WTC11 (cell line): ENCODE measurements around the gene NDUFS1. TPM values are rescaled to one million over a fixed set of nuclear protein-coding genes. Genes with fewer than 3 reads are reported as not detected.

Experiments
- ATAC-seq: fragments of 200-7000 bp; cut with Tn5 transposase; 2 replicates; pipeline ENCODE4 v1.10.0; 2021; ENCODE audit warnings: mild to moderate bottlenecking, moderate library complexity
- CTCF ChIA-PET: fragments of 300-600 bp; sonication (Branson Sonifier 250); formaldehyde crosslinking; loops from one replicate; lab custom pipeline; 2021; ENCODE audit warnings: antibody characterized with exemption; lab: Charles Lee
- POLR2A ChIA-PET: fragments of 350-600 bp; sonication (Branson Sonifier 250); formaldehyde crosslinking; loops from one replicate; lab custom pipeline; 2021; ENCODE audit warnings: antibody characterized with exemption; lab: Charles Lee
- DNase-seq: peaks from one replicate; pipeline ENCODE4 v3.0.0; 2021; ENCODE audit warnings: low spot score
- H3K27ac Mint-ChIP-seq: 2 replicates; pipeline ENCODE4 v1.8.0; 2021; ENCODE audit warnings: mixed read lengths
- H3K27me3 Mint-ChIP-seq: 2 replicates; pipeline ENCODE4 v1.8.0; 2021; ENCODE audit warnings: low read depth, mild to moderate bottlenecking, moderate library complexity, mixed read lengths
- H3K36me3 Mint-ChIP-seq: 2 replicates; pipeline ENCODE4 v1.8.0; 2021; ENCODE audit warnings: mixed read lengths
- H3K4me1 Mint-ChIP-seq: 2 replicates; pipeline ENCODE4 v1.8.0; 2022; ENCODE audit warnings: mixed read lengths
- H3K4me3 Mint-ChIP-seq: 2 replicates; pipeline ENCODE4 v1.8.0; 2021; ENCODE audit warnings: mild to moderate bottlenecking, moderate library complexity, mixed read lengths
- H3K9me3 Mint-ChIP-seq: 2 replicates; pipeline ENCODE4 v1.8.0; 2021; ENCODE audit warnings: mixed read lengths
- ELF4 ChIP-seq: sonication (generic); formaldehyde crosslinking; IDR thresholded peaks from 2 replicates; pipeline ENCODE4 v1.8.1; 2022; ENCODE audit warnings: low read depth, mild to moderate bottlenecking, moderate library complexity, missing genetic modification reagents
- GABPB1 ChIP-seq: sonication (generic); formaldehyde crosslinking; IDR thresholded peaks from 2 replicates; pipeline ENCODE4 v1.8.1; 2023; ENCODE audit warnings: mild to moderate bottlenecking, missing genetic modification reagents
- JUN ChIP-seq: sonication (generic); formaldehyde crosslinking; IDR thresholded peaks from 2 replicates; pipeline ENCODE4 v1.8.0; 2023; ENCODE audit warnings: mild to moderate bottlenecking, missing genetic modification reagents
- KAT7 ChIP-seq: sonication (generic); formaldehyde crosslinking; IDR thresholded peaks from 2 replicates; pipeline ENCODE4 v1.8.1; 2023; ENCODE audit warnings: missing genetic modification reagents, mild to moderate bottlenecking, borderline replicate concordance
- MXD4 ChIP-seq: fragments of 250-450 bp; sonication (Bioruptor Pico); IDR thresholded peaks from 2 replicates; pipeline ENCODE4 v1.8.0; 2021; ENCODE audit warnings: mild to moderate bottlenecking, moderate library complexity, borderline replicate concordance
- NFYB ChIP-seq: sonication (generic); formaldehyde crosslinking; conservative IDR thresholded peaks from 2 replicates; pipeline ENCODE4 v1.8.0; 2022; ENCODE audit warnings: low read depth, missing genetic modification reagents
- RORB ChIP-seq: fragments of 250-450 bp; sonication (Bioruptor Pico); IDR thresholded peaks from 2 replicates; pipeline ENCODE4 v1.9.0; 2021; ENCODE audit warnings: mild to moderate bottlenecking
- SMAD4 ChIP-seq: sonication (generic); formaldehyde crosslinking; IDR thresholded peaks from 2 replicates; pipeline ENCODE4 v1.8.0; 2022; ENCODE audit warnings: mild to moderate bottlenecking, missing genetic modification reagents
- TCF7 ChIP-seq: sonication (generic); formaldehyde crosslinking; IDR thresholded peaks from 2 replicates; pipeline ENCODE4 v1.8.0; 2022; ENCODE audit warnings: mild to moderate bottlenecking, low read depth, missing genetic modification reagents, moderate library complexity
- TEAD1 ChIP-seq: sonication (generic); formaldehyde crosslinking; IDR thresholded peaks from 2 replicates; pipeline ENCODE4 v1.8.0; 2022; ENCODE audit warnings: mild to moderate bottlenecking, missing genetic modification reagents
- ZNF416 ChIP-seq: fragments of 250-450 bp; sonication (Bioruptor Pico); IDR thresholded peaks from 2 replicates; pipeline ENCODE4 v1.9.0; 2021; ENCODE audit warnings: mild to moderate bottlenecking, inconsistent platforms
- ZNF423 ChIP-seq: fragments of 250-450 bp; sonication (Bioruptor Pico); IDR thresholded peaks from 2 replicates; pipeline ENCODE4 v2.1.2; 2022; ENCODE audit warnings: mild to moderate bottlenecking, moderate library complexity
- total RNA-seq: library from RNA; stranded (reverse); gene quantifications from 3 replicates; pipeline ENCODE4 v1.2.3, GENCODE V29; 2021
- TF ChIP-seq, protein P1 (sequence below): fragments of 250-450 bp; sonication (Bioruptor Pico); IDR thresholded peaks from 2 replicates; pipeline ENCODE4 v1.9.0; 2021; ENCODE audit warnings: mild to moderate bottlenecking
- TF ChIP-seq, protein P2 (sequence below): sonication (generic); formaldehyde crosslinking; IDR thresholded peaks from 2 replicates; pipeline ENCODE4 v1.8.0; 2023; ENCODE audit warnings: missing genetic modification reagents
- TF ChIP-seq, protein P3 (sequence below): fragments of 250-450 bp; sonication (Bioruptor Pico); IDR thresholded peaks from 2 replicates; pipeline ENCODE4 v1.9.0; 2021; ENCODE audit warnings: moderate library complexity, mild to moderate bottlenecking, inconsistent platforms, borderline replicate concordance
- TF ChIP-seq, protein P4 (sequence below): sonication (generic); formaldehyde crosslinking; IDR thresholded peaks from 2 replicates; pipeline ENCODE4 v1.8.1; 2023; ENCODE audit warnings: mild to moderate bottlenecking, missing genetic modification reagents
- TF ChIP-seq, protein P5 (sequence below): sonication (generic); formaldehyde crosslinking; IDR thresholded peaks from 2 replicates; pipeline ENCODE4 v1.8.0; 2023; ENCODE audit warnings: mild to moderate bottlenecking, missing genetic modification reagents
- TF ChIP-seq, protein P6 (sequence below): sonication (generic); formaldehyde crosslinking; IDR thresholded peaks from 2 replicates; pipeline ENCODE4 v1.8.0; 2023; ENCODE audit warnings: missing genetic modification reagents, mild to moderate bottlenecking, borderline replicate concordance
- TF ChIP-seq, protein P7 (sequence below): sonication (generic); formaldehyde crosslinking; conservative IDR thresholded peaks from 2 replicates; pipeline ENCODE4 v1.8.1; 2022; ENCODE audit warnings: mild to moderate bottlenecking, missing genetic modification reagents
- TF ChIP-seq, protein P8 (sequence below): fragments of 250-450 bp; sonication (Bioruptor Pico); IDR thresholded peaks from 2 replicates; pipeline ENCODE4 v2.1.2; 2022; ENCODE audit warnings: mild to moderate bottlenecking, moderate library complexity

The NDUFS1 gene
- total RNA-seq, 1 experiment from 2014 or later: 106 TPM

DNA sequence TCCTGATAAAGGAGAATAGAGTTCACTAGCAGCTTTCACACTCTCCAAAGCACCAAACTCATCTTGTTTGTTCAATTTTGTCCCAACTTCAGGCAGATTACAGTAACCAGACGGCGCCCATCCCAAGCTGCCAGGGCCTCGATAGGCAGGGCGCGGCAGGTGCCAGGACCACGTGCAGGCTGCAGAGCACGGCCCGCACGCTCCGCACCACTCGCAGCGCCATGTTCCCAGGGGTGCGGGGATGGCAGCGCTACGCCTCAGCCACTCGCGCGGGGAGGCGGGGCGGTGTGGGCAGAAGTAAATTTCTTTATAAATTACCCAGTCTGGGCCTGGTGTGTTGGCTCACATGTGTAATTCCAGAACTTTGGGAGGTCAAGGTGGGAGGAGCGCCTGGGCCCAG, 43.0 kb downstream of the NDUFS1 start (continued):
- TF ChIP-seq, protein P1, sequence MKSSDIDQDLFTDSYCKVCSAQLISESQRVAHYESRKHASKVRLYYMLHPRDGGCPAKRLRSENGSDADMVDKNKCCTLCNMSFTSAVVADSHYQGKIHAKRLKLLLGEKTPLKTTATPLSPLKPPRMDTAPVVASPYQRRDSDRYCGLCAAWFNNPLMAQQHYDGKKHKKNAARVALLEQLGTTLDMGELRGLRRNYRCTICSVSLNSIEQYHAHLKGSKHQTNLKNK: no peak
- TF ChIP-seq GABPB1 (CRISPR knock-in tag): no peak

DNA sequence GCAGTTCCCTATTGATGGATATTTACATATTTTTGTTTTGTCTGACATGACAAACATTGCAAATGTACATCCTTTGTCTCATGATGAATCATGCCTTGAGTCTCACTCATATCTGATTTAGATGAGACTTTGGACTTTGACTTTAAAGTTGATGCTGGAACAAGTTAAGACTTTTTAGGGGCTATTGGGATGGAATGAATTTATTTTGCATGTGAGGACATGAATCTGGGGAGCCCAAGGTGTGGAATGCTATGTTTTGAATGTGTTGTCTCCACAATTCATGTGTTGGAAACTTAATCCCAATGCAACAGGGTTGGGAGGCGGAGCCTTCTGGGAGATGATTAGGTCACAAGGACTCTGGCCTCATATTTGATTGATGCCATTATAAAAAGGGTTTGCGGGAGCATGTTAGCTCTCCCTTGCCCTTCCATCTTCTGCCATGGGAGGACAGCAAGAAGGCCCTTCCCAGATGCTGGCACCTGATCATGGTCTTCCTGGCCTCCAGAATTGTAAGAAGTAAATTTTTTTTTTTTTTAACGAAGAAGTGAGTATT, 44.1 kb downstream of the NDUFS1 start:
- ATAC-seq: no peak
- TF ChIP-seq, protein P2, sequence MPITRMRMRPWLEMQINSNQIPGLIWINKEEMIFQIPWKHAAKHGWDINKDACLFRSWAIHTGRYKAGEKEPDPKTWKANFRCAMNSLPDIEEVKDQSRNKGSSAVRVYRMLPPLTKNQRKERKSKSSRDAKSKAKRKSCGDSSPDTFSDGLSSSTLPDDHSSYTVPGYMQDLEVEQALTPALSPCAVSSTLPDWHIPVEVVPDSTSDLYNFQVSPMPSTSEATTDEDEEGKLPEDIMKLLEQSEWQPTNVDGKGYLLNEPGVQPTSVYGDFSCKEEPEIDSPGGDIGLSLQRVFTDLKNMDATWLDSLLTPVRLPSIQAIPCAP (CRISPR knock-in tag): no peak
- DNase-seq: no peak
- Mint-ChIP-seq H3K36me3 (peaks cover 31% of the 10 kb centered on the region), H3K4me3 (no peak overlapping the region), H3K27me3 (no peaks in the 10 kb centered on the region), H3K27ac (no peak overlapping the region), H3K4me1 (no peaks in the 10 kb centered on the region), H3K9me3 (peaks cover 17% of the 10 kb centered on the region)
- ChIA-PET CTCF (no interaction called here), POLR2A (no interaction called here)

DNA sequence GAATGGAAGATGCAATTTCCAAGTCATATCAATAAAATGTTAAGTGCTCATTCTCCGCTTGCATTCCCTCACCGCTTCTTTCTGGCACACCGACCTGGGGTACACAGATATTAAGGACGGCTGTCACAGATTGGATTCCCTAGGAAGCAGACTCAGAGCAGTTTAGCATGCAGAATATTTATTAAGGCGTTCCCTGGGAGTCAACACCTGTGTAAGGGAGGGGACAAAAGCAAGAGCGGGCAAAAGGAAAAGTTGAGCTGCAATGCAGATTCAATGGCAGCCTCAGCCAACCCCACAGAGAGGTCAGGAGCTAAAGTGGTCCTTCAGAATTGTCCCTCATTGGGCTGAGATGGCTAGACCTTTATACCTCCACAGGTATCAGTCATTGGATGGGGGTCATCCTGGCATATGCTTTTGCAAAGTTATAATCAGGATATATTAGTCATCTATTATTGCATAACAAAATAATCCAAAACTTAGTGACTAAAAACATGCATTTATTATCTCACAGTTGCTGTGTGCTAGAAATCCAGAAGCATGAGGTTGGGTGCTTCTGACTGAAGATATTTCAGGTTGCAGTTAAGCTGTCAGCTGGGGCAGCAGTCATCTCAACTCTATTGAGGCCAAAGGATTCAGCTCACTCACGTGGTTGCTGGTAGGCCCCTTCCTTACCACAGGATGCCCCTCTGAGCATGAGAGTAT, 46.2 kb downstream of the NDUFS1 start:
- ATAC-seq: no peak
- peaks cover 15% of the 10 kb centered on the region for H3K9me3 Mint-ChIP-seq
- no peak overlapping the region for H3K27ac Mint-ChIP-seq
- no peak overlapping the region for H3K4me3 Mint-ChIP-seq
- DNase-seq: no peak
- POLR2A ChIA-PET: no interaction called here
- no peaks in the 10 kb centered on the region for H3K4me1 Mint-ChIP-seq
- H3K27me3 Mint-ChIP-seq: no peaks in the 10 kb centered on the region
- H3K36me3 Mint-ChIP-seq: peaks cover 26% of the 10 kb centered on the region
- CTCF ChIA-PET: interaction anchor here (2.2 kb wide), 1 partner anchor 109 kb away, joined by 6 read pairs; no protein-coding TSS in a partner anchor
- TF ChIP-seq NFYB (CRISPR knock-in tag) (no peak), ELF4 (CRISPR knock-in tag) (no peak), MXD4 (CRISPR knock-in tag) (no peak), JUN (CRISPR knock-in tag) (no peak), SMAD4 (CRISPR knock-in tag) (no peak), TCF7 (CRISPR knock-in tag) (no peak), KAT7 (CRISPR knock-in tag) (no peak), ZNF416 (CRISPR knock-in tag) (no peak), TEAD1 (CRISPR knock-in tag) (no peak), RORB (CRISPR knock-in tag) (no peak), ZNF423 (CRISPR knock-in tag) (no peak)
- TF ChIP-seq, protein P3, sequence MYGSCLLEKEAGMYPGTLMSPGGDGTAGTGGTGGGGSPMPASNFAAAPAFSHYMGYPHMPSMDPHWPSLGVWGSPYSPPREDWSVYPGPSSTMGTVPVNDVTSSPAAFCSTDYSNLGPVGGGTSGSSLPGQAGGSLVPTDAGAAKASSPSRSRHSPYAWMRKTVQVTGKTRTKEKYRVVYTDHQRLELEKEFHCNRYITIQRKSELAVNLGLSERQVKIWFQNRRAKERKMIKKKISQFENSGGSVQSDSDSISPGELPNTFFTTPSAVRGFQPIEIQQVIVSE (CRISPR knock-in tag): no peak
- TF ChIP-seq, protein P4, sequence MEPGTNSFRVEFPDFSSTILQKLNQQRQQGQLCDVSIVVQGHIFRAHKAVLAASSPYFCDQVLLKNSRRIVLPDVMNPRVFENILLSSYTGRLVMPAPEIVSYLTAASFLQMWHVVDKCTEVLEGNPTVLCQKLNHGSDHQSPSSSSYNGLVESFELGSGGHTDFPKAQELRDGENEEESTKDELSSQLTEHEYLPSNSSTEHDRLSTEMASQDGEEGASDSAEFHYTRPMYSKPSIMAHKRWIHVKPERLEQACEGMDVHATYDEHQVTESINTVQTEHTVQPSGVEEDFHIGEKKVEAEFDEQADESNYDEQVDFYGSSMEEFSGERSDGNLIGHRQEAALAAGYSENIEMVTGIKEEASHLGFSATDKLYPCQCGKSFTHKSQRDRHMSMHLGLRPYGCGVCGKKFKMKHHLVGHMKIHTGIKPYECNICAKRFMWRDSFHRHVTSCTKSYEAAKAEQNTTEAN: no peak
- TF ChIP-seq, protein P5, sequence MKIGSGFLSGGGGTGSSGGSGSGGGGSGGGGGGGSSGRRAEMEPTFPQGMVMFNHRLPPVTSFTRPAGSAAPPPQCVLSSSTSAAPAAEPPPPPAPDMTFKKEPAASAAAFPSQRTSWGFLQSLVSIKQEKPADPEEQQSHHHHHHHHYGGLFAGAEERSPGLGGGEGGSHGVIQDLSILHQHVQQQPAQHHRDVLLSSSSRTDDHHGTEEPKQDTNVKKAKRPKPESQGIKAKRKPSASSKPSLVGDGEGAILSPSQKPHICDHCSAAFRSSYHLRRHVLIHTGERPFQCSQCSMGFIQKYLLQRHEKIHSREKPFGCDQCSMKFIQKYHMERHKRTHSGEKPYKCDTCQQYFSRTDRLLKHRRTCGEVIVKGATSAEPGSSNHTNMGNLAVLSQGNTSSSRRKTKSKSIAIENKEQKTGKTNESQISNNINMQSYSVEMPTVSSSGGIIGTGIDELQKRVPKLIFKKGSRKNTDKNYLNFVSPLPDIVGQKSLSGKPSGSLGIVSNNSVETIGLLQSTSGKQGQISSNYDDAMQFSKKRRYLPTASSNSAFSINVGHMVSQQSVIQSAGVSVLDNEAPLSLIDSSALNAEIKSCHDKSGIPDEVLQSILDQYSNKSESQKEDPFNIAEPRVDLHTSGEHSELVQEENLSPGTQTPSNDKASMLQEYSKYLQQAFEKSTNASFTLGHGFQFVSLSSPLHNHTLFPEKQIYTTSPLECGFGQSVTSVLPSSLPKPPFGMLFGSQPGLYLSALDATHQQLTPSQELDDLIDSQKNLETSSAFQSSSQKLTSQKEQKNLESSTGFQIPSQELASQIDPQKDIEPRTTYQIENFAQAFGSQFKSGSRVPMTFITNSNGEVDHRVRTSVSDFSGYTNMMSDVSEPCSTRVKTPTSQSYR (CRISPR knock-in tag): no peak
- TF ChIP-seq, protein P6, sequence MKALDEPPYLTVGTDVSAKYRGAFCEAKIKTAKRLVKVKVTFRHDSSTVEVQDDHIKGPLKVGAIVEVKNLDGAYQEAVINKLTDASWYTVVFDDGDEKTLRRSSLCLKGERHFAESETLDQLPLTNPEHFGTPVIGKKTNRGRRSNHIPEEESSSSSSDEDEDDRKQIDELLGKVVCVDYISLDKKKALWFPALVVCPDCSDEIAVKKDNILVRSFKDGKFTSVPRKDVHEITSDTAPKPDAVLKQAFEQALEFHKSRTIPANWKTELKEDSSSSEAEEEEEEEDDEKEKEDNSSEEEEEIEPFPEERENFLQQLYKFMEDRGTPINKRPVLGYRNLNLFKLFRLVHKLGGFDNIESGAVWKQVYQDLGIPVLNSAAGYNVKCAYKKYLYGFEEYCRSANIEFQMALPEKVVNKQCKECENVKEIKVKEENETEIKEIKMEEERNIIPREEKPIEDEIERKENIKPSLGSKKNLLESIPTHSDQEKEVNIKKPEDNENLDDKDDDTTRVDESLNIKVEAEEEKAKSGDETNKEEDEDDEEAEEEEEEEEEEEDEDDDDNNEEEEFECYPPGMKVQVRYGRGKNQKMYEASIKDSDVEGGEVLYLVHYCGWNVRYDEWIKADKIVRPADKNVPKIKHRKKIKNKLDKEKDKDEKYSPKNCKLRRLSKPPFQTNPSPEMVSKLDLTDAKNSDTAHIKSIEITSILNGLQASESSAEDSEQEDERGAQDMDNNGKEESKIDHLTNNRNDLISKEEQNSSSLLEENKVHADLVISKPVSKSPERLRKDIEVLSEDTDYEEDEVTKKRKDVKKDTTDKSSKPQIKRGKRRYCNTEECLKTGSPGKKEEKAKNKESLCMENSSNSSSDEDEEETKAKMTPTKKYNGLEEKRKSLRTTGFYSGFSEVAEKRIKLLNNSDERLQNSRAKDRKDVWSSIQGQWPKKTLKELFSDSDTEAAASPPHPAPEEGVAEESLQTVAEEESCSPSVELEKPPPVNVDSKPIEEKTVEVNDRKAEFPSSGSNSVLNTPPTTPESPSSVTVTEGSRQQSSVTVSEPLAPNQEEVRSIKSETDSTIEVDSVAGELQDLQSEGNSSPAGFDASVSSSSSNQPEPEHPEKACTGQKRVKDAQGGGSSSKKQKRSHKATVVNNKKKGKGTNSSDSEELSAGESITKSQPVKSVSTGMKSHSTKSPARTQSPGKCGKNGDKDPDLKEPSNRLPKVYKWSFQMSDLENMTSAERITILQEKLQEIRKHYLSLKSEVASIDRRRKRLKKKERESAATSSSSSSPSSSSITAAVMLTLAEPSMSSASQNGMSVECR: no peak
- TF ChIP-seq, protein P7, sequence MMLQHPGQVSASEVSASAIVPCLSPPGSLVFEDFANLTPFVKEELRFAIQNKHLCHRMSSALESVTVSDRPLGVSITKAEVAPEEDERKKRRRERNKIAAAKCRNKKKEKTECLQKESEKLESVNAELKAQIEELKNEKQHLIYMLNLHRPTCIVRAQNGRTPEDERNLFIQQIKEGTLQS: no peak
- TF ChIP-seq, protein P8, sequence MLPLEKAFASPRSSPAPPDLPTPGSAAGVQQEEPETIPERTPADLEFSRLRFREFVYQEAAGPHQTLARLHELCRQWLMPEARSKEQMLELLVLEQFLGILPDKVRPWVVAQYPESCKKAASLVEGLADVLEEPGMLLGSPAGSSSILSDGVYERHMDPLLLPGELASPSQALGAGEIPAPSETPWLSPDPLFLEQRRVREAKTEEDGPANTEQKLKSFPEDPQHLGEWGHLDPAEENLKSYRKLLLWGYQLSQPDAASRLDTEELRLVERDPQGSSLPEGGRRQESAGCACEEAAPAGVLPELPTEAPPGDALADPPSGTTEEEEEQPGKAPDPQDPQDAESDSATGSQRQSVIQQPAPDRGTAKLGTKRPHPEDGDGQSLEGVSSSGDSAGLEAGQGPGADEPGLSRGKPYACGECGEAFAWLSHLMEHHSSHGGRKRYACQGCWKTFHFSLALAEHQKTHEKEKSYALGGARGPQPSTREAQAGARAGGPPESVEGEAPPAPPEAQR: no peak
